LNCAP (cell line): ENCODE measurements around the gene BAIAP2.

Source experiments
- CTCF ChIP-seq: fragments of 450-650 bp; IDR thresholded peaks from 2 replicates; pipeline ENCODE4 v1.5.1; 2017; ENCODE audit warnings: mild to moderate bottlenecking

The BAIAP2 gene

GRCh38 chr17:81110488-81111040 is 75.6 kb downstream of the BAIAP2 start:
- TF ChIP-seq CTCF: no peak

GRCh38 chr17:81111066-81111465 is 76.1 kb downstream of the BAIAP2 start:
- TF ChIP-seq CTCF: no peak

- no peak for TF ChIP-seq CTCF
These were observed 77.5 kb downstream of the BAIAP2 start for GRCh38 chr17:81112450-81112849.

- no peak for TF ChIP-seq CTCF
These were observed 78.3 kb downstream of the BAIAP2 start for GRCh38 chr17:81113158-81113724.

GRCh38 chr17:81114351-81115093 is 79.6 kb downstream of the BAIAP2 start:
- TF ChIP-seq CTCF: no peak

GRCh38 chr17:81115219-81115618 is 80.3 kb downstream of the BAIAP2 start:
- TF ChIP-seq CTCF: no peak

GRCh38 chr17:81115749-81116464 is 81.0 kb downstream of the BAIAP2 start:
- no peak for TF ChIP-seq CTCF
